Mesangial cell (primary cell): Measurements from ENCODE around the gene SLC66A2. TPM values are rescaled to one million over a fixed set of nuclear protein-coding genes. Genes with fewer than 3 reads are reported as not detected.

Experiments
- total RNA-seq: library from RNA; depleted of rRNA; stranded (reverse); fragments of >200 nt; gene quantifications from 2 replicates; pipeline ENCODE4 v1.2.3, GENCODE V29; 2015

The SLC66A2 gene
- total RNA-seq, result 36.0 and 40.9 TPM in 2 replicates

GRCh38 chr18:79951545-79952455 lies at the start of gene SLC66A2:
SLC66A2 (minus strand) TSS chr18:79951653; CDS start chr18:79950926, 727 bp downstream.

GRCh38 chr18:79988451-79989194 lies 37.2 kb upstream of the SLC66A2 start, which contains the start of gene TXNL4A:
TXNL4A (minus strand) TSS chr18:79988563; CDS start chr18:79988392, 171 bp downstream.

GRCh38 chr18:79964330-79965118 lies 13.1 kb upstream of the SLC66A2 start, which contains the start of gene HSBP1L1:
HSBP1L1 (plus strand) TSS chr18:79964643; CDS start chr18:79964736, 93 bp downstream.

Other genes with a start within 250 kb of the SLC66A2 start
- gene KCNG2, start 153.7 kb downstream of the SLC66A2 start, total RNA-seq, result not detected in 2 replicates
- gene HSBP1L1, start 13.0 kb upstream of the SLC66A2 start, total RNA-seq, result 9.9 and 23.2 TPM in 2 replicates
- 33.5 and 54.6 TPM in 2 replicates for gene TXNL4A, start 36.9 kb upstream of the SLC66A2 start, total RNA-seq
- 30.0 and 45.0 TPM in 2 replicates for gene RBFA, start 82.8 kb upstream of the SLC66A2 start, total RNA-seq
- gene ADNP2, start 157.6 kb upstream of the SLC66A2 start, total RNA-seq, result 20.7 and 20.9 TPM in 2 replicates